K562 (cell line): ENCODE results near the gene SIRT4. TPM values are rescaled to one million over a fixed set of nuclear protein-coding genes. Genes with fewer than 3 reads are reported as not detected.

Source experiments
- ATAC-seq: fragments of 200-7000 bp; cut with Tn5 transposase; 3 replicates; pipeline ENCODE4 v1.9.1; 2020; ENCODE audit warnings: moderate library complexity
- BruUV-seq: library from RNA; stranded (reverse); fragments of 400-500 nt; replicated peaks from 2 replicates; lab custom pipeline; 2021; lab: Mats Ljungman, UMichigan
- CTCF ChIA-PET: fragments of 300-600 bp; formaldehyde crosslinking; extraction: SDS; loops from one replicate; lab custom pipeline; 2021; ENCODE audit warnings: low intra/inter-chr PET ratio; lab: Yijun Ruan, JAX
- POLR2A ChIA-PET: fragments of 300-600, 350-650 bp; sonication (Branson Sonifier 250); formaldehyde crosslinking; extraction: SDS; loops from one replicate; lab custom pipeline; 2021; ENCODE audit warnings: antibody characterized with exemption, inconsistent platforms; lab: Yijun Ruan, JAX
- DNase-seq, 4 experiments: peaks; one replicate each; pipeline versions ENCODE4 v3.0.0 to v3.0.0-alpha.2; 2011 to 2018; ENCODE audit warnings: low spot score in 3 of 4, mixed read lengths in 3 of 4; ENCODE audit errors: extremely low read depth in 1 of 4
- FAIRE-seq: peaks from 2 replicates; lab custom pipeline; 2011; peaks lifted over from hg19 to GRCh38; lab: Jason Lieb, UNC
- H2AFZ ChIP-seq: 2 replicates; pipeline ENCODE4 v1.6.0; 2011; ENCODE audit warnings: low read depth, low read length, control low read depth, inconsistent platforms
- H3K27ac ChIP-seq: fragments of 200-600 bp; 3 replicates; pipeline ENCODE4 v1.8.0; 2011; ENCODE audit warnings: low read depth, mild to moderate bottlenecking, control low read depth, inconsistent platforms, low read length, moderate library complexity, mixed read lengths; ENCODE audit errors: extremely low read depth
- H3K27me3 ChIP-seq, 2 experiments: fragments of 300-600 bp in 1 of 2; 2 replicates in 1 of 2; 3 replicates in 1 of 2; pipeline versions ENCODE4 v1.6.0 to v1.8.0; 2011; ENCODE audit warnings: inconsistent platforms in 2 of 2, low read length in 2 of 2, mild to moderate bottlenecking in 1 of 2, mixed read lengths in 1 of 2, moderate library complexity in 1 of 2; ENCODE audit not compliant: control insufficient read depth in 2 of 2, insufficient read depth in 2 of 2
- H3K36me3 ChIP-seq: fragments of 300-600 bp; 3 replicates; pipeline ENCODE4 v1.8.0; 2011; ENCODE audit warnings: mild to moderate bottlenecking, low read length, inconsistent platforms; ENCODE audit not compliant: control insufficient read depth, insufficient read depth
- H3K4me1 ChIP-seq, 2 experiments: fragments of 200-600 bp in 1 of 2; replicated peaks in 1 of 2; 2 replicates in 1 of 2; 3 replicates in 1 of 2; pipeline versions ENCODE4 v1.5.1 to v1.8.0; 2011; ENCODE audit warnings: inconsistent platforms in 2 of 2, low read length in 2 of 2, mild to moderate bottlenecking in 1 of 2, mixed read lengths in 1 of 2, moderate library complexity in 1 of 2; ENCODE audit not compliant: control insufficient read depth in 2 of 2, insufficient read depth in 2 of 2
- H3K4me2 ChIP-seq: 2 replicates; pipeline ENCODE4 v1.6.1; 2011; ENCODE audit warnings: low read length, control low read depth, inconsistent platforms, mixed read lengths; ENCODE audit not compliant: insufficient read depth
- H3K4me3 ChIP-seq: fragments of 200-600 bp; sonication (generic), shearing (Covaris generic); 2 replicates; pipeline ENCODE4 v1.5.1; 2016; ENCODE audit warnings: control low read depth, inconsistent platforms
- H3K79me2 ChIP-seq: fragments of 200-600 bp; 3 replicates; pipeline ENCODE4 v1.8.0; 2011; ENCODE audit warnings: low read length, inconsistent platforms; ENCODE audit not compliant: control insufficient read depth, insufficient read depth
- H3K9ac ChIP-seq, 2 experiments: 2 replicates each; pipeline versions ENCODE4 v1.6.0 to v1.6.1; 2011; ENCODE audit warnings: low read depth in 2 of 2, low read length in 2 of 2, control low read depth in 1 of 2, inconsistent platforms in 1 of 2, mild to moderate bottlenecking in 1 of 2, mixed read lengths in 1 of 2; ENCODE audit not compliant: insufficient read depth in 1 of 2
- H3K9me1 ChIP-seq: one replicate; pipeline ENCODE4 v1.6.0; 2011; ENCODE audit warnings: inconsistent platforms, mild to moderate bottlenecking, low read length, moderate library complexity; ENCODE audit not compliant: control insufficient read depth, insufficient read depth
- H3K9me3 ChIP-seq: replicated peaks from 2 replicates; pipeline ENCODE4 v1.5.1; 2011; ENCODE audit warnings: low read depth, low read length, inconsistent platforms; ENCODE audit not compliant: control insufficient read depth, insufficient read depth
- H4K20me1 ChIP-seq: replicated peaks from 2 replicates; pipeline ENCODE4 v1.6.1; 2011; ENCODE audit warnings: low read length, inconsistent platforms, mixed read lengths; ENCODE audit not compliant: control insufficient read depth, insufficient read depth
- FOXK2 ChIP-seq, 2 experiments: fragments of 450-650 bp; IDR thresholded peaks in 1 of 2; conservative IDR thresholded peaks in 1 of 2; 2 replicates each; pipeline ENCODE4 v1.6.1; 2016; ENCODE audit warnings: low read depth in 2 of 2, mild to moderate bottlenecking in 1 of 2
- HNRNPUL1 ChIP-seq: fragments of 200-400 bp; formaldehyde crosslinking; IDR thresholded peaks from 2 replicates; pipeline ENCODE4 v1.6.1; 2017; ENCODE audit warnings: low read length
- U2AF1 ChIP-seq: fragments of 200-400 bp; formaldehyde crosslinking; optimal IDR thresholded peaks from 2 replicates; pipeline ENCODE3; 2017; ENCODE audit warnings: mild to moderate bottlenecking, low read depth, low read length, moderate library complexity
- ZKSCAN8 ChIP-seq: fragments of 200-800 bp; sonication (Bioruptor generic); IDR thresholded peaks from 2 replicates; pipeline ENCODE4 v1.6.1; 2016; ENCODE audit warnings: missing genetic modification characterization, missing compliant biosample characterization
- WGBS: fragments of 100-300 bp; shearing (Covaris generic); methylation state at CpG from one replicate; pipeline ENCODE4 v1.1.6; 2016; ENCODE audit warnings: low coverage, mixed read lengths; ENCODE audit not compliant: insufficient coverage; ENCODE audit errors: missing lambda C conversion rate; 5-methylcytosine and 5-hydroxymethylcytosine counted together
- in situ Hi-C: fragments of 300-500 bp; cut with MboI; formaldehyde crosslinking; loops from 4 replicates; pipeline ENCODE4 v1.15.0; 2018; ENCODE audit warnings: inconsistent platforms, mixed read lengths
- intact Hi-C: fragments of 100-400 bp; cut with micrococcal nuclease; formaldehyde crosslinking; loops from 2 replicates; pipeline ENCODE4 v1.14.2; 2022
- polyA plus RNA-seq, 8 experiments: library from polyadenylated mRNA; depleted of rRNA in 4 of 8; stranded (reverse) in 5 of 8; unstranded in 3 of 8; fragments of >200 nt; fragmentation: Nextera tagmentation in 2 of 8; fragmentation: Illumina TruSeq in 1 of 8; extraction: Ambion mirVana in 2 of 8; extraction: Trizol in 1 of 8; gene quantifications; 2 replicates each; pipeline versions ENCODE4 v1.2.1 to v1.2.3, GENCODE V29; 2011 to 2014; ENCODE audit warnings: inconsistent platforms in 1 of 8, missing spikeins in 1 of 8
- total RNA-seq, 7 experiments: library from RNA; depleted of rRNA in 6 of 7; stranded (reverse); fragments of >200 nt in 6 of 7; fragmentation: Illumina TruSeq in 2 of 7; extraction: Trizol in 2 of 7; gene quantifications; 2 replicates each; pipeline versions ENCODE4 v1.2.1 to v1.2.3, GENCODE V29; 2011 to 2021; ENCODE audit warnings: low replicate concordance in 1 of 7

The SIRT4 gene
- total and polyA plus RNA-seq, 9 of the 15 experiments (the other 6 are each of a cell fraction or from before 2014, with no cell fraction given): 0.86 to 5.2 (median 2.4) TPM

- TF ChIP-seq U2AF1 (no peak), FOXK2 (conservative IDR thresholded peaks at IDR 0.05 in 1 of 2, IDR thresholded peaks at IDR 0.05 in 1 of 2; ENCODE audit: low read depth in 2 of 2) (no peak), ZKSCAN8 (CRISPR knock-in tag) (no peak), HNRNPUL1 (no peak)
- no peak for ATAC-seq
- Histone ChIP-seq H3K4me3 (no peak overlapping the region), H3K79me2 (no peaks in the 10 kb centered on the region), H3K9me3 (no peaks in the 10 kb centered on the region), H3K27ac (no peak overlapping the region), H2AFZ (no peak overlapping the region), H3K9ac (no peak overlapping the region), H3K4me2 (no peak overlapping the region), H3K36me3 (no peaks in the 10 kb centered on the region), H3K4me1 (peaks cover 0 to 5% of the 10 kb centered on the region in 2 experiments; a peak in 3 of 5 replicates), H4K20me1 (0 out of 2 replicates have a peak, but pooled peaks cover 5% of the 10 kb centered on the region), H3K9me1 (no peaks in the 10 kb centered on the region), H3K27me3 (peaks cover 15 to 37% of the 10 kb centered on the region in 2 experiments; a peak in 4 of 5 replicates)
- ChIA-PET POLR2A (interaction anchor here (0.6 to 2.1 kb wide), 4 partner anchors 14 to 61 kb away, joined by 3 to 8 read pairs (median 3); partner anchors contain the start of gene RNU4-2), CTCF (no interaction called here)
- intact Hi-C loops (no loop called here), in situ Hi-C loops (loop anchor here (5.0 kb wide), 1 partner anchor 79 kb away; no protein-coding TSS in a partner anchor)
- BruUV-seq: no TSS peak
- no peak for DNase-seq
- WGBS: 14% methylated on average over 6 of the region's 6 CpGs
- FAIRE-seq: no peak
Observed at GRCh38 chr12:120353136-120353535, 51.0 kb downstream of the SIRT4 start.
